ENCODE results near the gene NR2F1-AS1.
A peak's percentile ranks its signal among the peaks of the same experiment; 100 is the strongest.

The NR2F1-AS1 gene

DNA sequence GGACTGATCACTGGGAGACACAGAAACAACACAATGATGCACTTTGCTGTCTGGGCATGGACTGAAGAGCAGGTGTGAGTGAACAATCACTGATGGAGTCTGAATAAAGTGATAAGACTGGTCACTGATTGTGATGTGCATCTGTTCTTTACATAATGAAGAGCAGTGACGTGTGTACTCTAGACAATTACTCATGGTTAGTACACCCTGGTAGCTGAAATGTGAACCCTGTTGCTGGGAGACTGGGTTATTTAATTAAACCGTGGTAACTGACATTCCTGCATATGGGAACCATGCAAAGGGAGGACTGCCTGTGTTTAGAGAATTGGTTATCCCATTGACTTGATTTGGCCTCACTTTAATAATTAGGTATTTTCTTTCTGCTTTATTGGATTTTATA lies 202.9 kb downstream of the NR2F1-AS1 start:
- DNase-seq: peak; percentile 78

DNA sequence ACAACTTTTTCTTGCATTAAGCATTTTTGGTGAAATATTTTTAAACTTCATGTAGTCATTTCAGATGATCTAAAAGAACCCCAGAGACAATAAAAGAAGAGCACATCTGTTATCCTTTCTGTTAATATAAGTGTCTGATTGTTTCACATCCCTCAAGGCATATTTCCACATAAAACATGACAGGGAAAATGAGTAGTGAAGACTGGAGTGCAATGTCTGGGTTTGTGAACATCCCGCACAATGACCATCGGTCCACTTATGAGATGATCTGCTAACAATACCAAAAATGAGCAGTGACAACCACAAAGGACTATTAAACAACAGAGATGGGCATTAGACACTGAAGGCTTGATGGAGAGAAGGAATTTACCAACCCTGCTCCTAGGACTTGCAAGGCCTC lies 209.1 kb downstream of the NR2F1-AS1 start:
- DNase-seq: no peak

DNA sequence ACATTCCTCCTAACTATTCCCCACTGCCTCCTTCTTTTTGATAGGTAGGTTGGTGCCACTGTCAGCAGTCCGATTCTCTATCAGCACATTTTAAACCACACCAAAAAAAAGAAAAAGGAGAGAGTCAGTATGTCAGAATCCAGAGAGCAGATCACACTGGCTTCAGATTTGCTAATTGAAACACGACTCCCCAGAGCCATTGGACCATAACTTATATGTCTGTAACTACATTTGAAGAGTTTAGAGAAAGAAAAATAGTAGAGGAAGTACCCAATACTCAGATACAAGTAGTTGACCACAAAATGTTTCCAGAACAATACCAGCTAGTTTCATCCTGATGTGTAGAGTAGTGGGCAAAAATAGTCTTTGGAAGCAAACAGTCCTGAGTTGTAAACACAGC lies 216.6 kb downstream of the NR2F1-AS1 start:
- DNase-seq: no peak

DNA sequence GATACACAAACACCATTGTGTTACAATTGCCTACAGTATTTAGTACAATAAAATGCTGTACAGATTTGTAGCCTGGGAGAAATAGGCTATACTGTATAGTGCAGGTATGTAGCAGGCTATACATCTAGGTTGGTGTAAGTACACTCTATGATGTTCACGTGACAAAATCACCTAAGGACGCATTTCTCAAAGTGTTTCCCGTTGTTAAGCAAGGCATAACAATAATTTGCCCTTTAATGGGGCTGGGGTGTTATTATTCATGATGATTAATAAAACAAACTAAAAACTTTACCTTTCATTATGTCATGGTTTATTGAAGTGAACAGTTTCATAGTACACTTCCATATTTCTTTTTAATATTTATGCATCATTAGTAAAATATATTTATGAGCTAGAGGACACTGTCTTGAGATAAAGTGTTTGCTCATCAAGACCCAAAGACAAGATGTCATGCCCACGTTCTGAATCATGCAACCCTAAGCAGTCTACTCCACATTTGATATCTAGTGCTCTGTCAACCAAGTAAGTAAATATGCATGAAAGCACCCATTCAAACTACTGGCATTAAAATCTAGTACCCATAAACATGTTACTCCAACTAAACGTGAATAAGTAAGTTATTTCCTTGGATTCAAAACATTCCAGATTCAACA lies 220.5 kb downstream of the NR2F1-AS1 start:
- DNase-seq: no peak

DNA sequence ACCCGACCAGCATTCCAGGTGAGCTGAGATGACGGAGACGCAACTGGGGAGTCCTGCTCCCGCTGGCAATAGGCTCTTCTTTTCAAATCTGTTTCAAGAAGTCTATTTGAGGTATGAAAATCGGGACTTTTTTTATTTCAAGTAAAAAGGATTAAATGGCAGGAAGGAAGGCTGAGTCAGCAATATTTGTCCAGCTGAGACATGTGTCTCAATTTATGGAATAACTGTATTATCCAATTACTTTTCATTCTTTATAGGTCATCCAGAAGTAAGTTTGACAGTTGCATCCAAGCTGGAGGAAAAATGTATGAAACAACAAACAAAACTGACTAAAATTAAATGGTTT lies 221.1 kb downstream of the NR2F1-AS1 start:
- DNase-seq: no peak
